Measurements from ENCODE around the gene MID1.
"Not testable (repeated sequence)": the region's sequence is repeated elsewhere in the genome, so short reads cannot be mapped to it uniquely, and the experiment has no call there.

Gene MID1

GRCh38 chrX:10607233-10607632 is 13.2 kb downstream of the MID1 start:
- no peak for TF ChIP-seq POLR2A (IDR thresholded peaks at IDR 0.05; ENCODE audit: low read depth, low read length)
- no peak for DNase-seq (ENCODE audit: insufficient read length, low spot score)
- no peak for FAIRE-seq

DNA sequence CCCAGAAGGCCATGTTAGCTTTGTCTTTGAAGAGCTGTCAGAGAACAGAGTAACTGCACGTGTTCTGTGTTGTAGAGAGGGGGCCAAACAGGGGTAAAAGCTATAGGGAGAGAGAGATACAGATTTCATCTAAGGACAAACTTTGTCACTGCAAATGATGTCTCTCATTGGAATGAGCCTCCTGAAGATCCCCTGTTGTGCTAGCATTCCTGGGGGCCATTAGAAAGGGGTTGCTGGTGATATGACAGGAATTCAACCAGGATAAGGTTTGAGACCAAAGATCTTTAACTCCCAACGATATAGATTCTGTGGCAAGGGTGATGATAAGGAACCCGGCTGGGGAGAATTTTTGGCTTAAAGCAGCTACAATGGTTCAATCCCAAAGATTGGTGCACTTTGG is 16.8 kb downstream of the MID1 start:
- no peak for FAIRE-seq

DNA sequence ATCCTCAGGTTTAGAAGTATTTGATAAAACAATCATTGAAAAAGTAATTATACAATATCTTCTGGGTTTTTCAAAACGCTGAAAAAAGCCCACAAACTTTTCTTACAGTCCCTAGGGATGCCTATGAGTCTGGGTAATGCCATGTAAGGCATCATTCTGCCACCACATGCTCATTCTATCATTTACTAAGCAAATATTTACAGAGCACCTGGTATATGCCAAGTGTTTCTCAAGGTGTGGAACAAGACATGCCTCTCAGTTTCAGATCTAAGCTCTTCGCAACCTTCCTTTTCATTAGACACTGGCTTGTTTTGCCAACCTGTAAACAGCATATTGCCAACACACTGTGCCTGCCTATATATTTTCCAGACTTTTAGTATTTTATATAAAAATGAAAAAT is 17.7 kb downstream of the MID1 start:
- no peak for FAIRE-seq
- no peak for TF ChIP-seq POLR2A (IDR thresholded peaks at IDR 0.05; ENCODE audit: low read depth, low read length)
- no peak for DNase-seq (ENCODE audit: insufficient read length, low spot score)

More for the DNA sequence above, 16.8 kb downstream of the MID1 start:
- no peak for TF ChIP-seq POLR2A (IDR thresholded peaks at IDR 0.05; ENCODE audit: low read depth, low read length)
- no peak for DNase-seq (ENCODE audit: insufficient read length, low spot score)

- no peak for TF ChIP-seq POLR2A (IDR thresholded peaks at IDR 0.05; ENCODE audit: low read depth, low read length)
- DNase-seq (ENCODE audit: insufficient read length, low spot score) (no peak), FAIRE-seq (no peak)
Measured at GRCh38 chrX:10600479-10600878, 19.9 kb downstream of the MID1 start.

GRCh38 chrX:10598540-10598939 is 21.8 kb downstream of the MID1 start:
- FAIRE-seq (no peak), DNase-seq (ENCODE audit: insufficient read length, low spot score) (no peak)
- TF ChIP-seq POLR2A (IDR thresholded peaks at IDR 0.05; ENCODE audit: low read depth, low read length) = no peak

- FAIRE-seq (no peak), DNase-seq (ENCODE audit: insufficient read length, low spot score) (no peak)
- TF ChIP-seq POLR2A (IDR thresholded peaks at IDR 0.05; ENCODE audit: low read depth, low read length) = no peak
Measured at GRCh38 chrX:10597871-10598270, 22.5 kb downstream of the MID1 start.

- DNase-seq (ENCODE audit: insufficient read length, low spot score) (no peak), FAIRE-seq (no peak)
- no peak for TF ChIP-seq POLR2A (IDR thresholded peaks at IDR 0.05; ENCODE audit: low read depth, low read length)
Measured at GRCh38 chrX:10591363-10592335, 28.7 kb downstream of the MID1 start.

DNA sequence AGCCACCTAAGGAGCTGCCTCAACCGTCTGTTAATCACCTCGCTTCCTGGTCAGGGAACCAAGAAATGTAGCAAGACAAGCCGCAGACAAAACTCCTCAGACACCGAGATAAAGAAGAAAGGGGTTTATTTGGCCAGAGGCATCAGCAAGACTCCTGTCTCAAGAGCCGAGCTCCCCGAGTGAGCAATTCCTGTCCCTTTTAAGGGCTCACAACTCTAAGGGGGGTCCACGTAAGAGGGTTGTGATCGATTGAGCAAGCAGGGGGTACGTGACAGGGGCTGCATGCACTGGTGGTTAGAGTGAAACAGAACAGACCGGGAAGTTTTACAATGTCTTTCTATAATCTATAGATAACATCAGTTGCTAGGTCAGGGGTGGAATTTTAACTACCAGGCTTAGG is 30.6 kb downstream of the MID1 start:
- DNase-seq (ENCODE audit: insufficient read length, low spot score); FAIRE-seq: not testable (repeated sequence)

DNA sequence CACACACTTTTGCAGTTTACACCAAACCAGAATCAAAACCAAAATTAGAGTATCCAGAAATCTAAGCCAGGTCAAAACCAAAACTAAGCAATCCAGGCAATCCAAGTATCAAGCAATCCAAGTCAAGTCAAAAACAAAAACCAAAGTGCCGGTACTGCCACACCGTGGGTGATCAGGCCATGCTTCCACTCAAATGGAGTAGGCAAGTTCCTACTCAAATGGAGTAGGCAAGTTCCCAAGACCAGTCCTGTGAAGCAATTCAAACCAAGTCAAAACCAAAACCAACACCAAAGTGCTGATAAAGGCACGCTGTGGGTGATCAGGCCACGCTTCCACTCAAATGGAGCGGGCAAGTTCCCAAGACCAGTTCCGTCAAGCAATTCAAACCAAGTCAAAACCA is 31.3 kb downstream of the MID1 start:
- DNase-seq (ENCODE audit: insufficient read length, low spot score) (no peak), FAIRE-seq (no peak)
- TF ChIP-seq POLR2A (IDR thresholded peaks at IDR 0.05; ENCODE audit: low read depth, low read length) = no peak

- DNase-seq (ENCODE audit: insufficient read length, low spot score); FAIRE-seq: not testable (repeated sequence)
Measured at GRCh38 chrX:10584882-10585281, 35.5 kb downstream of the MID1 start.

DNA sequence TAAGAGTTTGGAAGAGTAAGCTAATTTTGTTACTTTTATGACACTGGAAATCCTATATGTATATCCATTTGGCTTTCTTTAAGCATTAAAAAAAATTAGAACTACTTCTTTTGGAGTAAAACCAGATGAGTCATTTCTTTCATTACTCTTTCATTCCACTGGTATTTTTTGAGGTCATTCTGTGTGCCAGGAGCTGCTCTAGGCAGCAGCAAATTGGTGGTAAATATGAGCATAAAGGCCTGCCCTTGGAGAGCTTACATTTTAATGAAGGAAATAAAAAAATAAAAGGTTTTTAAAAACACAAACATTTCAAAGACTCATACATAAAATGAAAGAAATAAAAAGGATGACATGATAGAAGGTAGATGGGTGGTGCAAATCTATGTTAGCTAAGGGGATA is 37.4 kb downstream of the MID1 start:
- no peak for TF ChIP-seq POLR2A (IDR thresholded peaks at IDR 0.05; ENCODE audit: low read depth, low read length)
- DNase-seq (ENCODE audit: insufficient read length, low spot score) (no peak), FAIRE-seq (no peak)

GRCh38 chrX:10582215-10582733 is 38.1 kb downstream of the MID1 start:
- FAIRE-seq = no peak
- no peak for DNase-seq (ENCODE audit: insufficient read length, low spot score)
- TF ChIP-seq POLR2A (IDR thresholded peaks at IDR 0.05; ENCODE audit: low read depth, low read length) = no peak

- no peak for DNase-seq (ENCODE audit: insufficient read length, low spot score)
- FAIRE-seq = no peak
- TF ChIP-seq POLR2A (IDR thresholded peaks at IDR 0.05; ENCODE audit: low read depth, low read length) = no peak
Measured at GRCh38 chrX:10579112-10580011, 41.0 kb downstream of the MID1 start.

DNA sequence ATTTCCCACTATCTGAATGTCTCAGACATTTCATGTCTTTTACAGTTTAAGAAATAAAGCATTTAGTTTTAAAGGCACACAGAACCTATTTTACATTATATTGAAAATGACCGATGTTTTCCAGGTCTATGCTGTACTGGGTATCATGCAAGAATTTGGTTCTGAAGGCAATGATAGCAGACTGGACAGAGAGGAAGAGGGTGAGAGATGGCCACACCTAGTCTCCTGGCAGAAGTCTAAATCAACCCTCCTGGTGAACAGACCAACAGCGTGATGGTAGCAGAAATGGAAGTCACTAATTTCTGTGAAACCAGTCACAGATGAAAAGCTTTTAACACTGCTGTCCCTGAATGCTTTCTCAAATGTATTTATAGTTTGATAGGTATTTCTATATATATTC is 41.9 kb downstream of the MID1 start:
- DNase-seq (ENCODE audit: insufficient read length, low spot score) (no peak), FAIRE-seq (no peak)
- TF ChIP-seq POLR2A (IDR thresholded peaks at IDR 0.05; ENCODE audit: low read depth, low read length) = no peak
